ENCODE results near the gene MRPL22. TPM values are rescaled to one million over a fixed set of nuclear protein-coding genes. Genes with fewer than 3 reads are reported as not detected.

Gene MRPL22
- total RNA-seq, 1 experiment from 2014 or later: 77.2 TPM

GRCh38 chr5:154995679-154996078, 54.8 kb downstream of the MRPL22 start:
- H3K27me3 Mint-ChIP-seq (ENCODE audit: low read depth): 0 out of 2 replicates have a peak, but pooled peaks cover 1% of the 10 kb centered on the region
- Histone ChIP-seq H3K4me1 (ENCODE audit: insufficient read depth, low read length) (no peaks in the 10 kb centered on the region), H2BK12ac (ENCODE audit: insufficient read length, low read depth, low read length) (no peak overlapping the region), H3K23ac (ENCODE audit: insufficient read length, low read depth, low read length) (no peak overlapping the region), H2BK20ac (ENCODE audit: low read depth, low read length, poor library complexity, severe bottlenecking) (no peak overlapping the region), H3K27ac (ENCODE audit: insufficient read length, low read depth, low read length) (no peak overlapping the region), H4K20me1 (ENCODE audit: control insufficient read depth, insufficient read depth, insufficient read length) (no peaks in the 10 kb centered on the region), H4K91ac (ENCODE audit: insufficient read length, low read depth, low read length) (no peak overlapping the region), H3K79me2 (ENCODE audit: insufficient read depth, low read length) (no peaks in the 10 kb centered on the region), H3K14ac (ENCODE audit: insufficient read depth, low read length) (no peak overlapping the region), H2BK15ac (ENCODE audit: low read depth, low read length) (peak overlapping the region; percentile 31; the same call in 1 of the 2 replicates), H3K56ac (ENCODE audit: insufficient read length, low read depth, low read length) (no peak overlapping the region), H3K18ac (ENCODE audit: insufficient read length, low read depth, low read length) (no peak overlapping the region), H2BK5ac (ENCODE audit: insufficient read length, low read length) (no peak overlapping the region), H4K5ac (ENCODE audit: insufficient read length, low read depth, low read length) (no peak overlapping the region), H2BK120ac (ENCODE audit: low read depth, low read length, poor library complexity, severe bottlenecking) (no peak overlapping the region), H3T11ph (ENCODE audit: low read length) (no peak overlapping the region), H2AK5ac (ENCODE audit: insufficient read length, low read length) (no peak overlapping the region), H2AFZ (ENCODE audit: low read length) (no peak overlapping the region), H3K9ac (ENCODE audit: extremely low read depth, insufficient read length, low read length) (no peak overlapping the region), H3K23me2 (ENCODE audit: insufficient read length, low read depth, low read length, poor library complexity, severe bottlenecking) (no peaks in the 10 kb centered on the region), H3K27me3 (ENCODE audit: insufficient read depth, low read length) (no peaks in the 10 kb centered on the region), H4K8ac (replicated peaks; ENCODE audit: insufficient read length, low read depth, low read length) (no peak overlapping the region), H3K4ac (ENCODE audit: low read depth, low read length) (no peak overlapping the region), H3K79me1 (ENCODE audit: insufficient read depth, low read depth, low read length, poor library complexity, severe bottlenecking) (no peaks in the 10 kb centered on the region), H3K4me2 (ENCODE audit: insufficient read depth, insufficient read length, low read length) (no peak overlapping the region), H3K9me3 (ENCODE audit: control insufficient read depth, low read depth, low read length) (no peaks in the 10 kb centered on the region)
- DNase-seq: peak; percentile 67
- H3K4me3 Mint-ChIP-seq: no peak overlapping the region
- H3K4me1 Mint-ChIP-seq: no peaks in the 10 kb centered on the region
- TF ChIP-seq CTCF (conservative IDR thresholded peaks at IDR 0.05): peak; percentile 68
- peaks cover 0 to 2% (median 0%) of the 10 kb centered on the region in 3 experiments; a peak in 1 of 7 replicates for H3K36me3 Mint-ChIP-seq (ENCODE audit: insufficient read depth in 1 of 3, low read depth in 3 of 3)
- 0 out of 7 replicates have a peak overlapping the region, but pooled peaks of 1 of the 3 experiments have one; percentile 40 for H3K27ac Mint-ChIP-seq
- peaks cover 2 to 8% of the 10 kb centered on the region in 2 experiments; a peak in 3 of 5 replicates for H3K9me3 Mint-ChIP-seq
- no CpG with 5 or more reads among the region's 4 CpGs for WGBS (ENCODE audit: extremely low coverage, insufficient read length, low lambda C conversion rate)
